WTC11 (cell line): ENCODE measurements around the gene GADD45GIP1. TPM values are rescaled to one million over a fixed set of nuclear protein-coding genes. Genes with fewer than 3 reads are reported as not detected.

Source experiments
- ATAC-seq: fragments of 200-7000 bp; cut with Tn5 transposase; 2 replicates; pipeline ENCODE4 v1.10.0; 2021; ENCODE audit warnings: mild to moderate bottlenecking, moderate library complexity
- CTCF ChIA-PET: fragments of 300-600 bp; sonication (Branson Sonifier 250); formaldehyde crosslinking; loops from one replicate; lab custom pipeline; 2021; ENCODE audit warnings: antibody characterized with exemption; lab: Charles Lee
- POLR2A ChIA-PET: fragments of 350-600 bp; sonication (Branson Sonifier 250); formaldehyde crosslinking; loops from one replicate; lab custom pipeline; 2021; ENCODE audit warnings: antibody characterized with exemption; lab: Charles Lee
- DNase-seq: peaks from one replicate; pipeline ENCODE4 v3.0.0; 2021; ENCODE audit warnings: low spot score
- H3K27ac Mint-ChIP-seq: 2 replicates; pipeline ENCODE4 v1.8.0; 2021; ENCODE audit warnings: mixed read lengths
- H3K27me3 Mint-ChIP-seq: 2 replicates; pipeline ENCODE4 v1.8.0; 2021; ENCODE audit warnings: low read depth, mild to moderate bottlenecking, moderate library complexity, mixed read lengths
- H3K36me3 Mint-ChIP-seq: 2 replicates; pipeline ENCODE4 v1.8.0; 2021; ENCODE audit warnings: mixed read lengths
- H3K4me1 Mint-ChIP-seq: 2 replicates; pipeline ENCODE4 v1.8.0; 2022; ENCODE audit warnings: mixed read lengths
- H3K4me3 Mint-ChIP-seq: 2 replicates; pipeline ENCODE4 v1.8.0; 2021; ENCODE audit warnings: mild to moderate bottlenecking, moderate library complexity, mixed read lengths
- H3K9me3 Mint-ChIP-seq: 2 replicates; pipeline ENCODE4 v1.8.0; 2021; ENCODE audit warnings: mixed read lengths
- CREM ChIP-seq: sonication (generic); formaldehyde crosslinking; IDR thresholded peaks from 2 replicates; pipeline ENCODE4 v1.8.1; 2022; ENCODE audit warnings: mild to moderate bottlenecking, missing genetic modification reagents, moderate library complexity
- FOXK1 ChIP-seq: sonication (generic); formaldehyde crosslinking; IDR thresholded peaks from 2 replicates; pipeline ENCODE4 v1.8.0; 2022; ENCODE audit warnings: mild to moderate bottlenecking, moderate library complexity, missing genetic modification reagents
- FOXP1 ChIP-seq: sonication (generic); formaldehyde crosslinking; IDR thresholded peaks from 2 replicates; pipeline ENCODE4 v1.8.0; 2022; ENCODE audit warnings: missing genetic modification reagents, mild to moderate bottlenecking, moderate library complexity, borderline replicate concordance
- KAT7 ChIP-seq: sonication (generic); formaldehyde crosslinking; IDR thresholded peaks from 2 replicates; pipeline ENCODE4 v1.8.1; 2023; ENCODE audit warnings: missing genetic modification reagents, mild to moderate bottlenecking, borderline replicate concordance
- NFATC4 ChIP-seq: fragments of 250-450 bp; sonication (Bioruptor Pico); IDR thresholded peaks from 2 replicates; pipeline ENCODE4 v1.9.0; 2021; ENCODE audit warnings: mild to moderate bottlenecking
- NFE2L1 ChIP-seq: sonication (generic); formaldehyde crosslinking; IDR thresholded peaks from 2 replicates; pipeline ENCODE4 v1.8.1; 2023; ENCODE audit warnings: missing genetic modification reagents
- OVOL2 ChIP-seq: fragments of 250-450 bp; sonication (Bioruptor Pico); IDR thresholded peaks from 2 replicates; pipeline ENCODE4 v1.9.0; 2021; ENCODE audit warnings: mild to moderate bottlenecking, borderline replicate concordance
- RELA ChIP-seq: sonication (generic); formaldehyde crosslinking; IDR thresholded peaks from 2 replicates; pipeline ENCODE4 v1.8.1; 2022; ENCODE audit warnings: missing genetic modification reagents, mild to moderate bottlenecking, borderline replicate concordance
- SOX15 ChIP-seq: fragments of 250-450 bp; sonication (Bioruptor Pico); IDR thresholded peaks from 2 replicates; pipeline ENCODE4 v1.9.0; 2021; ENCODE audit warnings: mild to moderate bottlenecking
- SP1 ChIP-seq: sonication (generic); formaldehyde crosslinking; conservative IDR thresholded peaks from 2 replicates; pipeline ENCODE4 v1.8.1; 2022; ENCODE audit warnings: missing genetic modification reagents
- TCF7 ChIP-seq: sonication (generic); formaldehyde crosslinking; IDR thresholded peaks from 2 replicates; pipeline ENCODE4 v1.8.0; 2022; ENCODE audit warnings: mild to moderate bottlenecking, low read depth, missing genetic modification reagents, moderate library complexity
- ZNF138 ChIP-seq: sonication (generic); formaldehyde crosslinking; conservative IDR thresholded peaks from 2 replicates; pipeline ENCODE4 v1.8.1; 2022; ENCODE audit warnings: mild to moderate bottlenecking, moderate library complexity, missing genetic modification reagents
- ZNF671 ChIP-seq: fragments of 250-450 bp; sonication (Bioruptor Pico); IDR thresholded peaks from 2 replicates; pipeline ENCODE4 v1.8.0; 2021; ENCODE audit warnings: mild to moderate bottlenecking
- total RNA-seq: library from RNA; stranded (reverse); gene quantifications from 3 replicates; pipeline ENCODE4 v1.2.3, GENCODE V29; 2021
- TF ChIP-seq, protein P1 (sequence below): sonication (generic); formaldehyde crosslinking; IDR thresholded peaks from 2 replicates; pipeline ENCODE4 v1.8.1; 2023; ENCODE audit warnings: mild to moderate bottlenecking, missing genetic modification reagents, moderate library complexity
- TF ChIP-seq, protein P2 (sequence below): sonication (generic); formaldehyde crosslinking; IDR thresholded peaks from 2 replicates; pipeline ENCODE4 v1.8.0; 2022; ENCODE audit warnings: mild to moderate bottlenecking, missing genetic modification reagents
- TF ChIP-seq, protein P3 (sequence below): sonication (generic); formaldehyde crosslinking; conservative IDR thresholded peaks from 2 replicates; pipeline ENCODE4 v1.8.1; 2022; ENCODE audit warnings: mild to moderate bottlenecking, missing genetic modification reagents
- TF ChIP-seq, protein P4 (sequence below): sonication (generic); formaldehyde crosslinking; IDR thresholded peaks from 2 replicates; pipeline ENCODE4 v1.8.1; 2022; ENCODE audit warnings: low read depth, missing genetic modification reagents, borderline replicate concordance
- TF ChIP-seq, protein P5 (sequence below): sonication (generic); formaldehyde crosslinking; IDR thresholded peaks from 2 replicates; pipeline ENCODE4 v1.8.1; 2022; ENCODE audit warnings: low read depth, mild to moderate bottlenecking, moderate library complexity, missing genetic modification reagents, borderline replicate concordance
- TF ChIP-seq, protein P6 (sequence below): sonication (generic); formaldehyde crosslinking; IDR thresholded peaks from 2 replicates; pipeline ENCODE4 v1.8.0; 2023; ENCODE audit warnings: missing genetic modification reagents
- TF ChIP-seq, protein P7 (sequence below): sonication (generic); formaldehyde crosslinking; IDR thresholded peaks from 2 replicates; pipeline ENCODE4 v1.8.0; 2022; ENCODE audit warnings: mild to moderate bottlenecking, missing genetic modification reagents
- TF ChIP-seq, protein P8 (sequence below): sonication (generic); formaldehyde crosslinking; IDR thresholded peaks from 2 replicates; pipeline ENCODE4 v1.8.0; 2022; ENCODE audit warnings: mild to moderate bottlenecking, missing genetic modification reagents
- TF ChIP-seq, protein P9 (sequence below): sonication (generic); formaldehyde crosslinking; IDR thresholded peaks from 2 replicates; pipeline ENCODE4 v1.8.0; 2022; ENCODE audit warnings: mild to moderate bottlenecking, missing genetic modification reagents
- TF ChIP-seq, protein P10 (sequence below): fragments of 250-450 bp; sonication (Bioruptor Pico); IDR thresholded peaks from 2 replicates; pipeline ENCODE4 v1.9.0; 2021; ENCODE audit warnings: mild to moderate bottlenecking, borderline replicate concordance

The GADD45GIP1 gene
- total RNA-seq, 1 experiment from 2014 or later = 54.4 TPM

DNA sequence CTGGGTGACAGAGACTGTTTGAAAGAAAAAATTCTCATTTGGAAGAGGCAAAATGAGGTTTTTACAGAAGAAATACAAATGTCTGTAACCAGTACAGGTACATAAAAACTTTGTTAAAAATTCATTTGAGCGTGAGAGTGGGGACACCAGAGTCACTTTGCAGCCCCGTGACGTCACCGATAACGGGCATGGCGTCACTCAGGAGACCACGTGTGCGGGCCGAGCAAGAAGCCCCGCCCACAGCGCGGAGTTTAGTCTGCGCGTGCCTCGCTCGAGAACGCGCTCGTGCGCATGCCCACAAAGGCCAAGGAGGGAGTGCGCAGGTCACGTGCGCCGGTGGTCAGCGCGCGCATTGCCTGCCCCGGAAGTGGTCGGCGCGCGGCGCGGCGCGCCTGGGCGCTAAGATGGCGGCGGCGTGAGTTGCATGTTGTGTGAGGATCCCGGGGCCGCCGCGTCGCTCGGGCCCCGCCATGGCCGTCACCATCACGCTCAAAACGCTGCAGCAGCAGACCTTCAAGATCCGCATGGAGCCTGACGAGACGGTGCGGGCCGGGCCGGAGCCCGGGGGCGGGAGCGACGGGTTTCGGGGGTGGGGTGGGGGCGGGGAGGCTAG, 11.4 kb downstream of the GADD45GIP1 start, which contains the start of gene RAD23A:
TSS of gene RAD23A (plus strand) at position 384 of the 613 bp plus-strand sequence. CDS start at position 471, 87 bp downstream.
- Mint-ChIP-seq H3K4me1 (peaks cover 17% of the 10 kb centered on the region), H3K4me3 (peak within 1 kb of the TSS; percentile 90), H3K27me3 (no peaks in the 10 kb centered on the region; the same call in 1 of the 2 replicates), H3K36me3 (peaks cover 70% of the 10 kb centered on the region), H3K27ac (peak within 1 kb of the TSS; percentile 98), H3K9me3 (no peaks in the 10 kb centered on the region)
- DNase-seq = peak; percentile 98
- POLR2A ChIA-PET = interaction anchor here (0.6 to 1.3 kb wide), 6 partner anchors 9 to 55 kb away, joined by 3 to 10 read pairs (median 4); partner anchors contain the start of genes FARSA, GADD45GIP1 and GCDH
- CTCF ChIA-PET = interaction anchor here (0.8 to 1.5 kb wide), 5 partner anchors 8 to 155 kb away, joined by 3 to 11 read pairs (median 3); partner anchors contain the start of gene GCDH
- peak; percentile 67 for ATAC-seq
- TF ChIP-seq NFE2L1 (CRISPR knock-in tag) (peak; percentile 92), NFATC4 (CRISPR knock-in tag) (peak; percentile 97), SOX15 (CRISPR knock-in tag) (no peak), FOXP1 (CRISPR knock-in tag) (peak; percentile 88), KAT7 (CRISPR knock-in tag) (no peak), TCF7 (CRISPR knock-in tag) (no peak; the same call in 1 of the 2 replicates), SP1 (peak; percentile 93), ZNF138 (CRISPR knock-in tag) (no peak), CREM (CRISPR knock-in tag) (peak; percentile 91), ZNF671 (CRISPR knock-in tag) (peak; percentile 97), FOXK1 (peak; percentile 94), OVOL2 (CRISPR knock-in tag) (peak; percentile 69; the same call in 1 of the 2 replicates), RELA (CRISPR knock-in tag) (no peak)
- TF ChIP-seq, protein P1, sequence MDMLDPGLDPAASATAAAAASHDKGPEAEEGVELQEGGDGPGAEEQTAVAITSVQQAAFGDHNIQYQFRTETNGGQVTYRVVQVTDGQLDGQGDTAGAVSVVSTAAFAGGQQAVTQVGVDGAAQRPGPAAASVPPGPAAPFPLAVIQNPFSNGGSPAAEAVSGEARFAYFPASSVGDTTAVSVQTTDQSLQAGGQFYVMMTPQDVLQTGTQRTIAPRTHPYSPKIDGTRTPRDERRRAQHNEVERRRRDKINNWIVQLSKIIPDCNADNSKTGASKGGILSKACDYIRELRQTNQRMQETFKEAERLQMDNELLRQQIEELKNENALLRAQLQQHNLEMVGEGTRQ (CRISPR knock-in tag) = peak; percentile 99
- TF ChIP-seq, protein P2, sequence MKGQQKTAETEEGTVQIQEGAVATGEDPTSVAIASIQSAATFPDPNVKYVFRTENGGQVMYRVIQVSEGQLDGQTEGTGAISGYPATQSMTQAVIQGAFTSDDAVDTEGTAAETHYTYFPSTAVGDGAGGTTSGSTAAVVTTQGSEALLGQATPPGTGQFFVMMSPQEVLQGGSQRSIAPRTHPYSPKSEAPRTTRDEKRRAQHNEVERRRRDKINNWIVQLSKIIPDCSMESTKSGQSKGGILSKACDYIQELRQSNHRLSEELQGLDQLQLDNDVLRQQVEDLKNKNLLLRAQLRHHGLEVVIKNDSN (CRISPR knock-in tag) = peak; percentile 100
- TF ChIP-seq, protein P3, sequence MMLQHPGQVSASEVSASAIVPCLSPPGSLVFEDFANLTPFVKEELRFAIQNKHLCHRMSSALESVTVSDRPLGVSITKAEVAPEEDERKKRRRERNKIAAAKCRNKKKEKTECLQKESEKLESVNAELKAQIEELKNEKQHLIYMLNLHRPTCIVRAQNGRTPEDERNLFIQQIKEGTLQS (CRISPR knock-in tag) = 0 out of 2 replicates have a peak, but pooled peaks have one; percentile 48
- TF ChIP-seq, protein P4, sequence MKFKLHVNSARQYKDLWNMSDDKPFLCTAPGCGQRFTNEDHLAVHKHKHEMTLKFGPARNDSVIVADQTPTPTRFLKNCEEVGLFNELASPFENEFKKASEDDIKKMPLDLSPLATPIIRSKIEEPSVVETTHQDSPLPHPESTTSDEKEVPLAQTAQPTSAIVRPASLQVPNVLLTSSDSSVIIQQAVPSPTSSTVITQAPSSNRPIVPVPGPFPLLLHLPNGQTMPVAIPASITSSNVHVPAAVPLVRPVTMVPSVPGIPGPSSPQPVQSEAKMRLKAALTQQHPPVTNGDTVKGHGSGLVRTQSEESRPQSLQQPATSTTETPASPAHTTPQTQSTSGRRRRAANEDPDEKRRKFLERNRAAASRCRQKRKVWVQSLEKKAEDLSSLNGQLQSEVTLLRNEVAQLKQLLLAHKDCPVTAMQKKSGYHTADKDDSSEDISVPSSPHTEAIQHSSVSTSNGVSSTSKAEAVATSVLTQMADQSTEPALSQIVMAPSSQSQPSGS (CRISPR knock-in tag) = peak; percentile 63
- TF ChIP-seq, protein P5, sequence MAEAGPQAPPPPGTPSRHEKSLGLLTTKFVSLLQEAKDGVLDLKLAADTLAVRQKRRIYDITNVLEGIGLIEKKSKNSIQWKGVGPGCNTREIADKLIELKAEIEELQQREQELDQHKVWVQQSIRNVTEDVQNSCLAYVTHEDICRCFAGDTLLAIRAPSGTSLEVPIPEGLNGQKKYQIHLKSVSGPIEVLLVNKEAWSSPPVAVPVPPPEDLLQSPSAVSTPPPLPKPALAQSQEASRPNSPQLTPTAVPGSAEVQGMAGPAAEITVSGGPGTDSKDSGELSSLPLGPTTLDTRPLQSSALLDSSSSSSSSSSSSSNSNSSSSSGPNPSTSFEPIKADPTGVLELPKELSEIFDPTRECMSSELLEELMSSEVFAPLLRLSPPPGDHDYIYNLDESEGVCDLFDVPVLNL (CRISPR knock-in tag) = peak; percentile 86
- TF ChIP-seq, protein P6, sequence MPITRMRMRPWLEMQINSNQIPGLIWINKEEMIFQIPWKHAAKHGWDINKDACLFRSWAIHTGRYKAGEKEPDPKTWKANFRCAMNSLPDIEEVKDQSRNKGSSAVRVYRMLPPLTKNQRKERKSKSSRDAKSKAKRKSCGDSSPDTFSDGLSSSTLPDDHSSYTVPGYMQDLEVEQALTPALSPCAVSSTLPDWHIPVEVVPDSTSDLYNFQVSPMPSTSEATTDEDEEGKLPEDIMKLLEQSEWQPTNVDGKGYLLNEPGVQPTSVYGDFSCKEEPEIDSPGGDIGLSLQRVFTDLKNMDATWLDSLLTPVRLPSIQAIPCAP (CRISPR knock-in tag) = peak; percentile 78
- TF ChIP-seq, protein P7, sequence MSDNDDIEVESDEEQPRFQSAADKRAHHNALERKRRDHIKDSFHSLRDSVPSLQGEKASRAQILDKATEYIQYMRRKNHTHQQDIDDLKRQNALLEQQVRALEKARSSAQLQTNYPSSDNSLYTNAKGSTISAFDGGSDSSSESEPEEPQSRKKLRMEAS (CRISPR knock-in tag) = peak; percentile 96
- TF ChIP-seq, protein P8, sequence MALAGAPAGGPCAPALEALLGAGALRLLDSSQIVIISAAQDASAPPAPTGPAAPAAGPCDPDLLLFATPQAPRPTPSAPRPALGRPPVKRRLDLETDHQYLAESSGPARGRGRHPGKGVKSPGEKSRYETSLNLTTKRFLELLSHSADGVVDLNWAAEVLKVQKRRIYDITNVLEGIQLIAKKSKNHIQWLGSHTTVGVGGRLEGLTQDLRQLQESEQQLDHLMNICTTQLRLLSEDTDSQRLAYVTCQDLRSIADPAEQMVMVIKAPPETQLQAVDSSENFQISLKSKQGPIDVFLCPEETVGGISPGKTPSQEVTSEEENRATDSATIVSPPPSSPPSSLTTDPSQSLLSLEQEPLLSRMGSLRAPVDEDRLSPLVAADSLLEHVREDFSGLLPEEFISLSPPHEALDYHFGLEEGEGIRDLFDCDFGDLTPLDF (CRISPR knock-in tag) = peak; percentile 53; the same call in 1 of the 2 replicates
- TF ChIP-seq, protein P9, sequence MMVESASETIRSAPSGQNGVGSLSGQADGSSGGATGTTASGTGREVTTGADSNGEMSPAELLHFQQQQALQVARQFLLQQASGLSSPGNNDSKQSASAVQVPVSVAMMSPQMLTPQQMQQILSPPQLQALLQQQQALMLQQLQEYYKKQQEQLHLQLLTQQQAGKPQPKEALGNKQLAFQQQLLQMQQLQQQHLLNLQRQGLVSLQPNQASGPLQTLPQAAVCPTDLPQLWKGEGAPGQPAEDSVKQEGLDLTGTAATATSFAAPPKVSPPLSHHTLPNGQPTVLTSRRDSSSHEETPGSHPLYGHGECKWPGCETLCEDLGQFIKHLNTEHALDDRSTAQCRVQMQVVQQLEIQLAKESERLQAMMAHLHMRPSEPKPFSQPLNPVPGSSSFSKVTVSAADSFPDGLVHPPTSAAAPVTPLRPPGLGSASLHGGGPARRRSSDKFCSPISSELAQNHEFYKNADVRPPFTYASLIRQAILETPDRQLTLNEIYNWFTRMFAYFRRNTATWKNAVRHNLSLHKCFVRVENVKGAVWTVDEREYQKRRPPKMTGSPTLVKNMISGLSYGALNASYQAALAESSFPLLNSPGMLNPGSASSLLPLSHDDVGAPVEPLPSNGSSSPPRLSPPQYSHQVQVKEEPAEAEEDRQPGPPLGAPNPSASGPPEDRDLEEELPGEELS (CRISPR knock-in tag) = peak; percentile 79
- TF ChIP-seq, protein P10, sequence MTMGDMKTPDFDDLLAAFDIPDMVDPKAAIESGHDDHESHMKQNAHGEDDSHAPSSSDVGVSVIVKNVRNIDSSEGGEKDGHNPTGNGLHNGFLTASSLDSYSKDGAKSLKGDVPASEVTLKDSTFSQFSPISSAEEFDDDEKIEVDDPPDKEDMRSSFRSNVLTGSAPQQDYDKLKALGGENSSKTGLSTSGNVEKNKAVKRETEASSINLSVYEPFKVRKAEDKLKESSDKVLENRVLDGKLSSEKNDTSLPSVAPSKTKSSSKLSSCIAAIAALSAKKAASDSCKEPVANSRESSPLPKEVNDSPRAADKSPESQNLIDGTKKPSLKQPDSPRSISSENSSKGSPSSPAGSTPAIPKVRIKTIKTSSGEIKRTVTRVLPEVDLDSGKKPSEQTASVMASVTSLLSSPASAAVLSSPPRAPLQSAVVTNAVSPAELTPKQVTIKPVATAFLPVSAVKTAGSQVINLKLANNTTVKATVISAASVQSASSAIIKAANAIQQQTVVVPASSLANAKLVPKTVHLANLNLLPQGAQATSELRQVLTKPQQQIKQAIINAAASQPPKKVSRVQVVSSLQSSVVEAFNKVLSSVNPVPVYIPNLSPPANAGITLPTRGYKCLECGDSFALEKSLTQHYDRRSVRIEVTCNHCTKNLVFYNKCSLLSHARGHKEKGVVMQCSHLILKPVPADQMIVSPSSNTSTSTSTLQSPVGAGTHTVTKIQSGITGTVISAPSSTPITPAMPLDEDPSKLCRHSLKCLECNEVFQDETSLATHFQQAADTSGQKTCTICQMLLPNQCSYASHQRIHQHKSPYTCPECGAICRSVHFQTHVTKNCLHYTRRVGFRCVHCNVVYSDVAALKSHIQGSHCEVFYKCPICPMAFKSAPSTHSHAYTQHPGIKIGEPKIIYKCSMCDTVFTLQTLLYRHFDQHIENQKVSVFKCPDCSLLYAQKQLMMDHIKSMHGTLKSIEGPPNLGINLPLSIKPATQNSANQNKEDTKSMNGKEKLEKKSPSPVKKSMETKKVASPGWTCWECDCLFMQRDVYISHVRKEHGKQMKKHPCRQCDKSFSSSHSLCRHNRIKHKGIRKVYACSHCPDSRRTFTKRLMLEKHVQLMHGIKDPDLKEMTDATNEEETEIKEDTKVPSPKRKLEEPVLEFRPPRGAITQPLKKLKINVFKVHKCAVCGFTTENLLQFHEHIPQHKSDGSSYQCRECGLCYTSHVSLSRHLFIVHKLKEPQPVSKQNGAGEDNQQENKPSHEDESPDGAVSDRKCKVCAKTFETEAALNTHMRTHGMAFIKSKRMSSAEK (CRISPR knock-in tag) = peak; percentile 93; the same call in 1 of the 2 replicates
